ENCODE measurements around the gene TENM4. TPM values are rescaled to one million over a fixed set of nuclear protein-coding genes. Genes with fewer than 3 reads are reported as not detected.

The TENM4 gene
- total and polyA plus RNA-seq, 2 of the 13 experiments (the other 11 are each of a cell fraction or from before 2014, with no cell fraction given), result not detected

- TF ChIP-seq, protein P1, sequence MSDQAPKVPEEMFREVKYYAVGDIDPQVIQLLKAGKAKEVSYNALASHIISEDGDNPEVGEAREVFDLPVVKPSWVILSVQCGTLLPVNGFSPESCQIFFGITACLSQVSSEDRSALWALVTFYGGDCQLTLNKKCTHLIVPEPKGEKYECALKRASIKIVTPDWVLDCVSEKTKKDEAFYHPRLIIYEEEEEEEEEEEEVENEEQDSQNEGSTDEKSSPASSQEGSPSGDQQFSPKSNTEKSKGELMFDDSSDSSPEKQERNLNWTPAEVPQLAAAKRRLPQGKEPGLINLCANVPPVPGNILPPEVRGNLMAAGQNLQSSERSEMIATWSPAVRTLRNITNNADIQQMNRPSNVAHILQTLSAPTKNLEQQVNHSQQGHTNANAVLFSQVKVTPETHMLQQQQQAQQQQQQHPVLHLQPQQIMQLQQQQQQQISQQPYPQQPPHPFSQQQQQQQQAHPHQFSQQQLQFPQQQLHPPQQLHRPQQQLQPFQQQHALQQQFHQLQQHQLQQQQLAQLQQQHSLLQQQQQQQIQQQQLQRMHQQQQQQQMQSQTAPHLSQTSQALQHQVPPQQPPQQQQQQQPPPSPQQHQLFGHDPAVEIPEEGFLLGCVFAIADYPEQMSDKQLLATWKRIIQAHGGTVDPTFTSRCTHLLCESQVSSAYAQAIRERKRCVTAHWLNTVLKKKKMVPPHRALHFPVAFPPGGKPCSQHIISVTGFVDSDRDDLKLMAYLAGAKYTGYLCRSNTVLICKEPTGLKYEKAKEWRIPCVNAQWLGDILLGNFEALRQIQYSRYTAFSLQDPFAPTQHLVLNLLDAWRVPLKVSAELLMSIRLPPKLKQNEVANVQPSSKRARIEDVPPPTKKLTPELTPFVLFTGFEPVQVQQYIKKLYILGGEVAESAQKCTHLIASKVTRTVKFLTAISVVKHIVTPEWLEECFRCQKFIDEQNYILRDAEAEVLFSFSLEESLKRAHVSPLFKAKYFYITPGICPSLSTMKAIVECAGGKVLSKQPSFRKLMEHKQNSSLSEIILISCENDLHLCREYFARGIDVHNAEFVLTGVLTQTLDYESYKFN (CRISPR knock-in tag; conservative IDR thresholded peaks at IDR 0.05), result no peak
- TF ChIP-seq ARID5B (CRISPR knock-in tag; IDR thresholded peaks at IDR 0.05) (no peak), ZNF569 (CRISPR knock-in tag; IDR thresholded peaks at IDR 0.05; ENCODE audit: borderline replicate concordance) (no peak), NFE2L2 (IDR thresholded peaks at IDR 0.05; ENCODE audit: low read length) (no peak), ARID3A (IDR thresholded peaks at IDR 0.05; ENCODE audit: low read depth, low read length) (no peak), HOXA5 (CRISPR knock-in tag; IDR thresholded peaks at IDR 0.05) (no peak), NCOA5 (CRISPR knock-in tag; IDR thresholded peaks at IDR 0.05) (no peak), TRAFD1 (CRISPR knock-in tag; IDR thresholded peaks at IDR 0.05; ENCODE audit: borderline replicate concordance) (no peak), NR3C1 (CRISPR knock-in tag; IDR thresholded peaks at IDR 0.05) (no peak), TARDBP (CRISPR knock-in tag; IDR thresholded peaks at IDR 0.05) (no peak), MLXIP (CRISPR knock-in tag; IDR thresholded peaks at IDR 0.05; ENCODE audit: borderline replicate concordance) (no peak)
Observed at GRCh38 chr11:78834886-78835285, 605.9 kb downstream of the TENM4 start (continued).

All from HepG2 (cell line).